ENCODE data around the gene FCER1G. TPM values are rescaled to one million over a fixed set of nuclear protein-coding genes. Genes with fewer than 3 reads are reported as not detected.

Gene FCER1G
- total RNA-seq, 2 donors from 2014 or later: 16.8 to 77.8 TPM

GRCh38 chr1:161206411-161207140 lies 8.5 kb upstream of the FCER1G start:
- Histone ChIP-seq H3K9me3 (no peaks in the 10 kb centered on the region), H3K36me3 (peaks cover 51% of the 10 kb centered on the region), H3K27me3 (no peaks in the 10 kb centered on the region), H3K27ac (peak overlapping the region; percentile 90 to 99), H3K4me3 (no peak overlapping the region), H3K4me1 (peaks cover 0 to 76% of the 10 kb centered on the region in 2 donors)
- no peak for TF ChIP-seq CTCF (IDR thresholded peaks at IDR 0.05)
- DNase-seq (ENCODE audit: low spot score): peak; percentile 83

DNA sequence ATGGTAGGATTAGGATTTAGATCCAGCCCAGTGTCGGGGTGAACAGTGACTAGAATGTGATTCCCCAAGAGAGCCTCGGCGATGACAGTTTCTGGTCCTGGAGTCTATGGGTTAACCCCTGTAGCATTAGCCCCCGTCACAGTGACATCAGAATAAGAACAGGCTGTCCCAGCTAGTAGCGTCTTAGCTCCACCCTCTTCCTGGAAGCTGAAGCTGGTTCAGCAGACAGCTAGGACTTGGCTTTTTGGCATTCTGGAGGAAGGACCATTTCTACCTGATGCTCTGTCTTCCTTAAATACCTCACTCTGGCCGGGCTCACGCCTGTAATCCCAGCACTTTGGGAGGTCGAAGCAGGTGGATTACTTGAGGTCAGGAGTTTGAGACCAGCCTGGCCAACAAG lies 7.9 kb upstream of the FCER1G start:
- Histone ChIP-seq H3K4me1 (peaks cover 0 to 74% of the 10 kb centered on the region in 2 donors), H3K4me3 (peak overlapping the region; percentile 2 to 8), H3K9me3 (no peaks in the 10 kb centered on the region), H3K36me3 (peaks cover 57% of the 10 kb centered on the region), H3K27me3 (no peaks in the 10 kb centered on the region), H3K27ac (peak overlapping the region; percentile 90 to 99)
- DNase-seq (ENCODE audit: low spot score): peak; percentile 94
- no peak for TF ChIP-seq CTCF (IDR thresholded peaks at IDR 0.05)

DNA sequence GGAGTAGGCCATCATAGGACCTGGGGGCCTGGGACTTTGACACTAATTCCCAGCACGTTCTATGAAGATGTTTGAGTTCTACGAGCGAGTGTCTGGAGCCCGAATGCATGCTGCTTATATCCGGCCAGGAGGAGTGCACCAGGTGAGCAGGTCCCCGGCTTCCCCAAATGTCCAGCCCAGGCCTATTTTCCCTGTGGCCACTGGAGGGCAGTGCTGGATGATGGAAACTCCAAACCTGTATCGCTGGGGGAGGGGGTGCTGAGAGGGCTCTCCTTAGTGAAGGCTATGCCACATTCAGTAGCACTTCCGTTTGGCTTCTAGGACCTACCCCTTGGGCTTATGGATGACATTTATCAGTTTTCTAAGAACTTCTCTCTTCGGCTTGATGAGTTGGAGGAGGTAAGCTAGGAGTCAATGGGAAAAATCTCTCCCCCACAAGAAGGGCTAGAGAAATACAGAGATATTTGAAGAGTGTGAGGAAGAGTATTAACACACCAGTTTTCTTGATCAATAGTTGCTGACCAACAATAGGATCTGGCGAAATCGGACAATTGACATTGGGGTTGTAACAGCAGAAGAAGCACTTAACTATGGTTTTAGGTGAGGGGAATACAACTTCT lies 5.2 kb upstream of the FCER1G start:
- no peaks in the 10 kb centered on the region for H3K27me3 ChIP-seq
- H3K4me1 ChIP-seq: peaks cover 0 to 52% of the 10 kb centered on the region in 2 donors
- no peaks in the 10 kb centered on the region for H3K9me3 ChIP-seq
- peaks cover 85% of the 10 kb centered on the region for H3K36me3 ChIP-seq
- peak; percentile 86 for DNase-seq (ENCODE audit: low spot score)
- no peak overlapping the region for H3K4me3 ChIP-seq
- H3K27ac ChIP-seq: peak overlapping the region; percentile 90 to 99
- TF ChIP-seq CTCF (IDR thresholded peaks at IDR 0.05): peak; percentile 74 to 94

GRCh38 chr1:161214369-161214768 lies 726 bp upstream of the FCER1G start:
- Histone ChIP-seq H3K27me3 (no peaks in the 10 kb centered on the region), H3K27ac (peak overlapping the region in 1 of 2 donors; percentile 83), H3K4me3 (no peak overlapping the region), H3K4me1 (peaks cover 0 to 17% of the 10 kb centered on the region in 2 donors), H3K9me3 (no peaks in the 10 kb centered on the region), H3K36me3 (peaks cover 61% of the 10 kb centered on the region)
- TF ChIP-seq CTCF (IDR thresholded peaks at IDR 0.05): no peak
- no peak for DNase-seq (ENCODE audit: low spot score)

DNA sequence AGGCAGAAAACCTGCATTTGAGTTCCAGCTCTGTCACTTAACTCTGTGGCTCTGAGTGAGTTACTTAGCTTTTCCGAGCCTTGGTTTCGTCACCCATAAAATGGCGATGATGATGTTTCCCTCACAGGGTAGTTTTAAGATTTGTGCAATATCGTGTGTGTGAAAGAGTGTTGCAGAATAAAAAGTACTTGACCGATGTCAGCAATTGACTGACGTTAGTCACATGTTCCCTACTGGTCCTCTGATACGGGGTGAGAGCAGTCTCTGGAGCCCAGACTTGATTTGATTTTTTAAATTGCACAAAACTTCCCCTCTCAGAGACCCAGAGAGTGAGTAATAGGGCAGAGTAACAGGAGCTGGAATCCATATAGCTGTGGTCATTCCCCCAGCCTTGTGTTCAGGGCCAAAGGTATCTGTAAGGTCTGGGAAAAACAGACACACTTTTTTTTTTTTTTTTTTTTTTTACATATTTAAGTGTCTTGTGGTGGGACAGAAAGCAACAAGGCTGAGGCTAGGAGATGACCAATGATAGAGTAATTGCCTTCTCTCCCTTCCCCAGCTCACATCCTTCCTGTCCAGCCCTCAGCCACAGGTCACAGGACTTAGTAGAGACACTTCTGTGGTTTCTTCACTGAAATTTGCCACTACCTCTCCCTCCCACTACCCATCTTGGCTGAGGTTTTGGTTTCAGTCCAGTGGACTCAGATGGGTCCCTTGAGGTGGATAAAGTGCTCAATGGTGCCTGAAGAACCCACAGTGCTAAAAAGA lies 2.0 kb downstream of the FCER1G start:
- peak overlapping the region; percentile 4 to 32 for H3K4me3 ChIP-seq
- peaks cover 0 to 7% of the 10 kb centered on the region in 2 donors for H3K4me1 ChIP-seq
- peaks cover 33% of the 10 kb centered on the region for H3K36me3 ChIP-seq
- no peak for TF ChIP-seq CTCF (IDR thresholded peaks at IDR 0.05)
- no peaks in the 10 kb centered on the region for H3K27me3 ChIP-seq
- peak overlapping the region; percentile 83 to 85 for H3K27ac ChIP-seq
- DNase-seq (ENCODE audit: low spot score): peak; percentile 76
- H3K9me3 ChIP-seq: no peaks in the 10 kb centered on the region

All from right atrium auricular region (tissue), 2 donors.